HG02981 (cell line): ENCODE measurements around the gene S100A12.
"Not testable (repeated sequence)": the region's sequence is repeated elsewhere in the genome, so short reads cannot be mapped to it uniquely, and the experiment has no call there.

Source experiments
- ATAC-seq: cut with Tn5 transposase; IDR thresholded peaks from one replicate; pipeline ENCODE4 v1.9.1; 2021; ENCODE audit warnings: mild to moderate bottlenecking, moderate library complexity; ENCODE audit not compliant: unreplicated experiment

S100A12 gene

DNA sequence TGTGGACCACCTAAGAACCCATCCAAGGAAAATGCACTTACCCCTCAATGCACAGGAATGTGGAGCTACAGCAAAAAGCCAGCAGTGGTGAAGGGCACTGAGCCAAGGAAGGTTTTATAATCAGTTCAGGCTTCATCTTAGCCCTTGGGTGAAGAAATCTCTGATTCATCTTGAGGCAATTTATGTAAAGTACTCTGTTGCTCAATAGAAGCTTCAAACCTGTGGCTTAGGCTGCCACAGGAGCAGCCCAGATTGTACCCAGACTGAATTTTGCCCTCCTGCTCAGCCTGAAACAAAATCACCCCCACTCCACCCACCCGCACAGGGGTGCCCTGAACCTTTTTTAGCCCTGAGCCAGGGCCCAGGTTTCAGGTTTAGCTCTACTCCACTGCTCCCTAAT lies at the start of gene S100A12:
Gene S100A12, minus strand, starts transcription at position 111 of the 400 bp plus-strand sequence. CDS start 1,029 bp downstream, outside the sequence.
- ATAC-seq = no peak

- ATAC-seq = no peak
These were observed 47.1 kb upstream of the S100A12 start for GRCh38 chr1:153422450-153423068.

- ATAC-seq = no peak
These were observed 44.9 kb upstream of the S100A12 start for GRCh38 chr1:153420306-153420705.

- ATAC-seq = not testable (repeated sequence)
These were observed 44.0 kb upstream of the S100A12 start for GRCh38 chr1:153419436-153419793.

- ATAC-seq = not testable (repeated sequence)
These were observed 43.5 kb upstream of the S100A12 start for GRCh38 chr1:153418758-153419435.

- no peak for ATAC-seq
These were observed 41.9 kb upstream of the S100A12 start for GRCh38 chr1:153417136-153417888.

- no peak for ATAC-seq
These were observed 40.6 kb upstream of the S100A12 start, which contains the start of gene S100A7A for GRCh38 chr1:153415850-153416570. Gene S100A7A, plus strand, starts transcription at chr1:153416520. Its CDS starts 1,563 bp downstream, at chr1:153418083.

- not testable (repeated sequence) for ATAC-seq
These were observed 38.5 kb upstream of the S100A12 start for GRCh38 chr1:153413961-153414360.

DNA sequence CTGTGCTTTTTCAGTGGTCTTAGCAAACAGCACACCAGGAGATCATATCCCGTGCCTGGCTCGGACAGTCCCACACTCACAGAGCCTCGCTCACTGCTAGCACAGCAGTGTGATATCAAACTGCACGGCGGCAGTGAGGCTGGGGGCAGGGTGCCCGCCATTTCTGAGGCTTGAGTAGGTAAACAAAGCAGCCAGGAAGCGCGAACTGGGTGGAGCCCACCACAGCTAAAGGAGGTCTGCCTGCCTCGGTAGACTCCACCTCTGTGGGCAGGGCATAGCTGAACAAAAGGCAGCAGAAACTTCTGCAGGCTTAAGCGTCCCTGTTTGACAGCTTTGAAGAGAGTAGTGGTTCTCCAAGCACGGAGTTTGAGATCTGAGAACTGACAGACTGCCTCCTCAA lies 31.9 kb upstream of the S100A12 start:
- not testable (repeated sequence) for ATAC-seq

DNA sequence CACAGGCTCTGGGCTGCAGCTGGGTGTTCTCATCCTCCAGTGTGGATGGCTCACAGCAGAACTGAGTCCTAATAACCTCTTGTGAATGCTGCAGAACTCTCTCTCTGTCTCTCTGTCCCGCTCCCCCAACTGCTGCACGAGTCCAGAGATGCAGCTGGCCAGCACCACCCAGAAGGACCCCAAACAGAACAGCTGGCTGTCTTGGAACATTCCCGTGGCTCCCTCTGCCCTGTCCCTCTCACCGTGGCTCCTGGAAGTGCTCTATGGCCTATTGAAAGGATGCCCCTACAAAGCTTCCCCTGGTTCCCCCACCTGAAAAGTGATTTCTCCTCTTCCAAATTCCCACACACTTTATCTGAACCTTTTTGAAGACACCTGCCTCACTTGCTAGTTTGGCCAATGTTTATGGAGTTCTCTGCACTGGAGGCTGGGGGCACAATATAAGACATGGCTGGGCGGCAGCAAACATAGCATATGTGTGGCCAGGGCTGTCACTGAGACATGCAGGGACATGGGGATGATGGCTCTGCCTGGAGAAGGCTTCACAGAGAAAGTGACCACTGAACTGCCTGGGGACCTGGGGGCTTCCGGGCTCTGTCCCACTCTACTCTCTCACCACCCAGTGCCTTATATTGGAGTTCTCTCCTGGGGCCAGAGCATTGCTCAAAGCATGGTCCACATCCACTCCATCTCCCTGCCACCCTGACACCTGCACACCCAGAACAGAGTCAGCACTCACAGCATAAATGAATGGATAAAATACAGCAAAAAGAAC lies 30.6 kb upstream of the S100A12 start:
- not testable (repeated sequence) for ATAC-seq

GRCh38 chr1:153404768-153405167 lies 29.3 kb upstream of the S100A12 start:
- ATAC-seq = no peak

- ATAC-seq = no peak
These were observed 28.7 kb upstream of the S100A12 start for GRCh38 chr1:153404086-153404635.

- ATAC-seq = no peak
These were observed 28.1 kb upstream of the S100A12 start for GRCh38 chr1:153403421-153404085.

DNA sequence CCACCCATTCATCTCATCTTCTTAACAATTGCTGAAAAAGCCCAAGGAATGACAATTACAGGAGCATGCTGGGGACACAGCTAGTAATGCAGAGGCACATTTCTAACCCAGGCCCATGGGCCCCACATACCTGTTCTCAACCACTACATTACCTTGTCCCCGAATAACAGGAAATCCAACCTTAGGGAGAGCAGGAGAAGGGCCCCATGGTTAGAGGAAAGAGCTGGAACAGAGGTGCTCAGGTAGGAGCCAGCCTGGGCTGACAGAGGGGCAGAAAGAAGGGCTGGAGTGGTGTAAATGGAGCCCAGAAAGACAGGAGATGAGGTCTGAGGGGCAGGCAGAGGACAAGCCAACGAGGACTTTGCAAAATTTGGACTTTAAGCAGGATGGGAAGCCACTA lies 26.8 kb upstream of the S100A12 start:
- no peak for ATAC-seq

DNA sequence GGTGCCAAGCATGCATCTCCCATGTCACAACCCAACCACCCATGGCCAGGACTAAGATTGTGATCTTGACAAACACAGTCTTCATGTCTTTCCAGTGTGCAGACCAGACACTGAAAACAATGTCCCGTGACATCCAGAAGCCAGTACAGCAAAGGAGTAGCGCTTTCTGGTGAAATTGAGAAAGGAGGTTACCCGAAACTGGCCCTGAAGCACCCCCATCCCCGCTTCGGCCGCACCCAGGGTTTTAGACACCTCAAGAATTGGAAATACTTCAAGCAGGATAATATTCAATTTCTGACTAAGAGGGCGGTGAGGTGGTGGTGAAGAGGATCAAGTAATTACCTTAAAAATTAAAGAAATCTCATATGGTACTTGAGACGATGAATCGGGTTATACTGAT lies 26.0 kb upstream of the S100A12 start:
- no peak for ATAC-seq

DNA sequence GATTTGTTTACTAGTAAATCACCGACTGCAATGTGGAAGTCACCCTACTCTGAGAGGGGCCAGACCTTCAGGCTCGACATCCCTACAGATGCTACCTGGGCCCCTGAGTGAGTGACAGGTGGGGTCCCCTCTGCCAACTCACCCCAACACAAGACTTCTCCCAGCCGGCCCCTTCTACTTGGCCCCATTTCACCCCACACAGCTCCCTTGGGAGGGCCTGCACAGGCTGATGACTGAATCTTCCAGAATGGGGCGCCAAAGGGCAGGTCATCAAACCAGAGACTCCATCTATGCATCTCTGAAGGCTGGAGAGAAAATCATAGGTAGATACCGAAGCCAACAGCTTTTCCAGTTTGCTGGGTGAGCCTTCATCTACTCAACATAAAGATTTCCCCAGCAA lies 24.8 kb upstream of the S100A12 start:
- ATAC-seq = no peak

DNA sequence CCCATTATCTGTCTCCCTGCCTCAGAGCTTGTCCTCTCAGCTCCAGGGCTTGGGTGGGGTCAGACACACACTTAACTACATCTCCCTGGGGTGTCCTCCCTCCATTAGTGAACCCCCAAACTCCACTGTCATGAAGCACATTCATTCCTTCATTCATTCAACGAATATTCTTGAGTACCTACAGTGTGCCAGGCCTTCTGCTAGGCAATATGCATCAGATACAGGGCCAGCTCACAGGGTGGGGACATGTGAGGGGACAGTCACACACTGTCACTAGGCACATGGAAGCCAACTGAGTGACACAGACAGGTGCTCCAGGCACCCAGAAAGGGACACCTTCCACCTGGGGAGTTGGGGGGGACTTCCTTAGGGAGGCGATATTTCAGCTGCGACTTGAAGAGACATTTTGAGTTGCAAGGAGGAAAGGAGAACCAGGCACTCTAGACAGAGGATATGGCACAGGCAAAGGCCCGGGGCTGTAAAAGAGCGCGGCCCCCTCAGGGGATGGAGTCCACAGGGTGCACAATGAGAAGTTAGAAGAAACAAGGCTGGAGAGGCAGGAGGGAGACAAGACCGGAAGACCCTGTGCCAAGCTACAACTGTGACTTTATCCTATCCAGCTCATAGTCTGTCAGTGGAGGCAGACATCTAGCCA lies 24.1 kb upstream of the S100A12 start:
- no peak for ATAC-seq

DNA sequence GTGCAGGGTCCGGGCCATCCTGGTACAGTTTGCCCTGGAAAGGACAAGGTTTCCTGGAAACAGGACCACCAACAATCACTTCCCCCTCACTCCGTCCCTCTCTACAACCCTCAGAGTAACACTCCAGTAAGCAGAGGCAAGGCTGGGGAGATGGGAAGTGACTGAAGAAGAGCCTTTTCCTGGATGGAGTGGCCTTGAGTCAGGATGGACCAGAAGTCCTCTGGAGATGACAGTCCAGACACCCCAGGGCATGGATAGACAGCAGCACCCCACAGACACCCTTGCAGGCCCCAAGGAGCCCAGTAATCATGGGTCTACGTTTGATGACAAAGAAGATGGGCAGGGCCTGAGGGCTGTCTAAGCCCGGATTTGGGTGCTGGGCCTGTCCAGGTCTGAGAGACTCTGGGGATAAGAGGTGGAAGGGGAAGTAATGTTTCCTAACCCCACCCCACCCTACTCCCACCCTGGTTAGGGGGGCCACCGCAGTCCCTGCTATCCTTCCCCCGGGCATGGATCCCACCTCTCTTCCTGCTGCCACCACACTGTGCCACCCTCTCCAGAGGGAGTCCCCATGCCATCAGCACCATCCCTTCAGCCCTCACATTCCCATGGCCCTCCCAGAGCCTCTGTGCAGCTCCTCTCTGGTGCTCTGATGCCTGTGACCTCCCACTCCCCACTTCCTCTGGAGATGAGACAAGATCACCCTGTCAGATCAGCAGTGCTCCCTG lies 22.7 kb upstream of the S100A12 start:
- ATAC-seq = no peak
